Stimulated activated naive CD8-positive, alpha-beta T cell treated with anti-CD3 and anti-CD28 coated beads, Interleukin-15, Interleukin-2, amounts not matched to agents 100 U/mL and 50 U/mL, for 24 hours (primary cell): ENCODE measurements around the gene SETD3.
A peak's percentile ranks its signal among the peaks of the same experiment; 100 is the strongest.

Experiments
- ATAC-seq: fragments of 150-1000 bp; cut with Tn5 transposase; one replicate; pipeline ENCODE4 v1.10.0; 2021
- DNase-seq: peaks from one replicate; pipeline ENCODE4 v3.0.0; 2021

The SETD3 gene

DNA sequence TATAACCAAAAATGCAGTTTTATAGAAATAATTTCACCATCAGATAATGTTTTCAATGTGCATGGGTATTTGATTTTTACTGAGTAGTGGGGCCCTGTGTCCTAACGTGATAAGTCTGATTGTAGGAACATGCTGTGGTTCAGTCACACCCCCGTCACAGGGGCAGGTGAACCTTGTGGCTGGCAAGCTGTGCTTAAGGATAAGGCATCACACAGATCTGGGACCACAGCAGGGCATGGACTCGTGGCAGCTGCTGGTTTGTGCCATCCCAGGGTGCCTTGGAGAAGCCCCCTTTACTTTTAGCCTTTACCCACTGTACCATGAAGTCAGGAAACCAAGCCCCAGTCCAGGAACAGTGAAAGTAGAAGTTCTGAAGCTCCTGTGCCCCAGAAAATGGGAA is 17.2 kb upstream of the SETD3 start:
- ATAC-seq, result no peak
- no peak for DNase-seq

DNA sequence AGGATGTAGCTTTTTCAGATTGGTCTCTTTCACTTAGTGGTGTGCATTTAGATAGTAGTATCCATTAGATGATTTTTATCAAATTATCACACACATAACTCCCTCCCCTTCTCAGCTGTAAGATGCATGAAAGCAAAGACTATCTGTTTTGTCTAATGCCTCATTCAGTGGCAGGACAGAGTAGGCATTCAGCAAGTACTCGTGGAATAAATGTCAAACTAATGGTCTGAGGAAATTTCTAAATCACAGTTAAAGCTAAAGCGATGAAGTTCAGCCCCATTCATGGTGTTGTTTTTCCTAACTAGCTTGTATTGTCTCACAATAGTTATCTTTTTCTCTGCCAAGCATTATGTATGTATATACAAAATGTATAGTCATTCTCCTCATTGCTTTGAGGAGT is 16.7 kb upstream of the SETD3 start:
- no peak for ATAC-seq
- no peak for DNase-seq

DNA sequence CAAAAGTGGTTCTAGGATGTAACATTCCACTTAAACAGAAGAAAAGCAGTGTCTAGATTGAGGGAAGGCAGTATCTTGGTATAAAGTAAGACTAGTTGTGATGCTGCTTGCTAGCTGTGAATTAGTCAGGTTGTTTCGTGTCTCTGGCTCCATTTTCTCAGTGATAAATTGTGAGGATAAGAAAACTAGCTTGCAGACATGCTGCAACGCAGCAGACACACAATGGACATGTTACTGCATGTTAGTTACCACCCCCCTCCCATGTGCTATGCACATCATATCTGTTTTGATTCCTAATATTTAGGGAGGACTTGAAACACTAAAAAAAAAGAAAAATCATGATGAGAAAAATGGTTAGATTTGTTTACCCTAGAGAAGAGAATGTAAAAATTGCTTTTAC is 3.4 kb upstream of the SETD3 start:
- ATAC-seq (no peak), DNase-seq (no peak)

DNA sequence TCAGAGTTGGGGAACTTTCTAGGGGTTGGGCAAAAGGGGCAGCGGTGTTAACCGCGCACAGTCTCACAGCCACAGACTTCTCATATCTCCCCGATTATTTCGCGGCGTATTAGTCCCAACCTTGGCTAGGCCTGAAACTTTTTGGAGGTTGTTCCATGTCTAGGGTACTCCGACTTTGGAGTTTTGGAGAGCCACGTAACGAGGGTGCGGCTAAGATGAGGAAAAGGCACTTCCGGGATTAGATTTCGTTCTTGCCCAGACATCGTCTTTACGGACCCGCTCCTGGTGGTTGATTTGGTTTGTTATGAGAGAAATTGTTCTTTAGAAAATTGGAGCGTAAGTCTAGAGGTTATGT is 1.1 kb upstream of the SETD3 start:
- DNase-seq, result peak; percentile 26
- ATAC-seq, result no peak

DNA sequence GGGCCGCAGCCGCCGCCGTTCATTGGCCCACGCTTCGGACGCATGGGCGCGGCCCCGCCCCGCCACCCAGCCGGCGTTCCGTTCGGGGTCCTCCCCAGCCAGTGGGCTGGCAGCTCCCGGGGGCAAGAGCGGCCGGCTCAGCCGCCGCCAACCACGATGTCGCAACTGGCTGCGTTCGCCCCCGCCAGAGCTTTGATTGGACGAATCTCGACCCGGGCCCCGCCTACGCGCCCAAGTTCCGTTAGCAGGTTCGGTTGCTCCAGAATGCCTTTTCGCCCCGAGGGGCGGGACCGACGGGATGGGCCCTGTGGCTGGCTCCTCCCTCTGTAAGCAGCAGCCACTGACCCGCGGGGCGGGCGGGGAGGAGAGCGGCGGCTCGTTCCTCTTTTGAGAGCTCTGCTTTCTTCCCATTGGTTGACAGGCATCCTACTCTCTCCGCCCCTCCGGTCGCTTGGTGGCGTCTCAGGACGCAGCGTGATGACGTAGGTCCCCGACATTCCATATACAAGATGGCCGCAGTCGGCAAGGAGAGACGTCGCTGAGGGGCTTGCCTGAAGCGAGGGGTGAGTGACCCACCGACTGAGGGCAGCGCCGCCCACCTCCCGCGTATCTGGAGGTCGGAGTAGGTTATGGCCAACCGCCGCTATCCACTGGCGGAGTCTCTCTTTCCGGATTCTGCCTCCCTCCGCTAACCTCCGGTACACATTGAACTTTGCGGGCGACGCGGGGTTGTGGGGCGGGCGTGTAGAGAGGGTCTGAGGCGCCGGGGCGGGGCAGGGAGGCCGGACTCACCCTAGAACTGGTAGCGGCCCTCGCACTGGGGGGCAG is 472 bp upstream of the SETD3 start, which contains the start of gene CCNK:
Gene CCNK (plus strand): TSS at position 493 of the 828 bp plus-strand sequence. CDS start 11,269 bp downstream, outside the sequence.
- ATAC-seq, result peak; percentile 93
- DNase-seq, result peak; percentile 100

DNA sequence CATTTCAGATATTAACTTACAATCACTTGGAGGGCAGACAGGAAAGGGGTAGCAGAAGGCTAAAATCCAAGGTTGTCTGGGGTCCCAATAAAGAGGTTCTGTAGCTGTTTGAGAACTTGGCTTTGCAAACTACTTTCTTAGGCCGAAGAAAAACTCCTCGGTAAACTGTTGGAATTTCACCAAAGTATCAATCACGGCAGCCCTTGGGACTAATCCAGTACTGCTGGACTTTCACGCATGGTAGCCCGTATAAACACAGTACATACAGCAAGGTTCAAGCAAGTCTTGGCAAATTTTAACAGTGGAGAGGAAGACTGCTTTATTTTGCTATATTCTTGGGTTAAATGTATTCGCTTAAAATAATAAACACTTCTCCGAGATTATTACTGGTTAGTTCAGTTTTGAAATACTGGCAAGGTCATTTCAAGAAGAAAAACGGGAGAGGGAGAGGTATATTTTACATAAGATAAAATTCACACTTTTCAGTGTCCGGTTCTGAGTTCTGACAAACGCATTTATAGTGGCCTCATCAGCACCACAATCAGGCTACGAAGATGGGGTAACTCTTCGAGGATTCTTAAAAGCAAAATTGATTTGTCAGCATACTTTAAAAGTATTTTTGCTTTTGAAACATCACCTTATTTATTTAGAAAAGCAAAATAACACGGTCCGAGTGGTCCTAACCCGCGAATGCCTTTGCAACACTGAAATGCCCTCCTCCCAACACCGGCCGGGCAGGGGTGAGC is 1.3 kb downstream of the SETD3 start:
- ATAC-seq, result no peak
- DNase-seq, result no peak

DNA sequence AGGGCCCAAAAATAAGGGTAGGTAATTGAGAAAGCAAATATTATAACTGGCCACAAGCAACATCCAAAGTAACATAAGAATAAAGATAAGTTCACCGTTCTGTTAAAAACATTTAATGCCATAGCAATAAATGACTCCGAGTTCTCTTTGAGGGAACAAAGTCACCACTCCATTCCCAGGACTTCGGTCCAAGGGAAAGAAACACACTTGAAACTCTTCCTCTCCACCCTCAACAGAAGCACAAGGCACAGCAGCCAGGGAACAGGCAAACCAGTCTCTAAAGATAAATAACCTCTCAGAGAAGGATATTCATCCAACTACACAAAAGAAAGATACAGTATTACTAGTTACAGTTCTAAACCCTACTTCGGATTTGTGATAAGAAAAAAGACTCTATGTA is 2.5 kb downstream of the SETD3 start:
- no peak for ATAC-seq
- no peak for DNase-seq

DNA sequence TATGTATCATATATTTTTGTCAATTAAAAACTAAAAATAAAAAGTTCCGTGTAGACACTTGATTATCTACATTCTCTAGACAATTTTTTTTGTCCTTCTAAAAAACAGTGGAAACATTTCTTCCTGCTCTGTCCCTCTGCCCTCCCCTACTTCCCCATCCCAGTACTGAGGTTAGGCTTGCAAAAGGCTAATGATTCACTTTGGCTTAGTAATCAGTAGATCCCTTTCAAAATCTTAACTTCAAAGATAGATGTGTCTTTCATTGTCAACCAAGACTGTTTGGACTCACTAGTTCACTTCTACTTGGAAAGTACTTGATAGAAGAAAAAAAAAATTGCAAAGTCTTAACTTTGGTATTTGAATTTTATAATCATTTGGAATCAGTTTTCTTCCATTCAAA is 3.8 kb downstream of the SETD3 start:
- DNase-seq, result no peak
- ATAC-seq, result no peak

DNA sequence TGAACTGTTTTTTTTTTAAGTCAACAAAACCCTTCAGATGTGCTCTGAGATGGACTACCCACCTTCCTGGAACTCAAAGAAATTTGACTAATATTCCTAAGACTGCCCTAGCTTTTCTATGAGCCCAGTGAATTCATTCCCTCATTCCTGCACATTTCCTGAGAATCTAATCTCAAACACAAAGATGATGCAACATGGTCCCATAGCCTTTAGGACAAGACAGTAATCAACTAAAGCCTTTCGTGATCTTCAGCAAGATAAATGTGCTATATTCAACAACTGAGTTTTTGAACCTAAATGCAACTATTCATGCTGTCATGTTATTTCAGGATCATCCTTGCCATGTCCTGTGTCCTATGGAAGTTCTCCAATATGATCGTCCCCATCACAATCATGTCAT is 5.0 kb downstream of the SETD3 start:
- DNase-seq (no peak), ATAC-seq (no peak)

DNA sequence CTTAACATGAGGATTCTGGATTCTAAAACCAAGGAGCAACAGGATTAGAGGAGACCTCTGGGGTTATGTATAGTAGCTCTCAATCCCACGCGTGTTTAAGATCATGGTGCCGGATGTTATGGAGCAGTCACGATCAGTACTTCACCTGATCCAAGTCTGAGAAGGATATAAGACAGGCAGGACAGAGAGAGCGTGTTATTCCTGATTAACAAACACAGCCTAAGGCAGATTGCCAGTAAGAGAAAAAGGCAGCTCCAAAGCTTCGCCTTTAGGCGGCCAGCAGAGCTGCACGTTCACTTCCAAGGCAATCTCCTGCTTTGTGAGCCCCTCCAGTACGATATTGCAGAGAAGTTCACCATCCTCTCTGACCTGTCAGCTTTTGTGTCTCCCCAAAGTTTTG is 5.5 kb downstream of the SETD3 start:
- ATAC-seq (no peak), DNase-seq (no peak)

DNA sequence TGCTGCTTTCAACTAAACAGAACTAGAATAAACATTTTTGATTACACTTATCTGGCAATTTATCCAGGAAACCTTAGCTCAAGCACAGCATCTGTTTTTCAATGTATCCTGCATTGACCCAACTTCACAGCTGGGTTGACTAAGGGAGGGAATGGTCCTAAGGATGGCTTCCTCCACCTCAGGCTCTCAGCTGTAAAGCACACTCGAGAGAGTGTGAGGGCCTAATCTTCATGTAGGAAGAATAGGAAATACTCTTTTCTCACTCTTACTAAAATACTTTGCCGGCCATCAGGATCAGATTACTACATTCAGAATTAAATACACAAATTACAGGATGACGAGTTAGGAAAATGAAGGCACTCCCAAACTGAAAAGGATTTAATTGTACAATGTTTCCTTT is 7.2 kb downstream of the SETD3 start:
- ATAC-seq (no peak), DNase-seq (no peak)

DNA sequence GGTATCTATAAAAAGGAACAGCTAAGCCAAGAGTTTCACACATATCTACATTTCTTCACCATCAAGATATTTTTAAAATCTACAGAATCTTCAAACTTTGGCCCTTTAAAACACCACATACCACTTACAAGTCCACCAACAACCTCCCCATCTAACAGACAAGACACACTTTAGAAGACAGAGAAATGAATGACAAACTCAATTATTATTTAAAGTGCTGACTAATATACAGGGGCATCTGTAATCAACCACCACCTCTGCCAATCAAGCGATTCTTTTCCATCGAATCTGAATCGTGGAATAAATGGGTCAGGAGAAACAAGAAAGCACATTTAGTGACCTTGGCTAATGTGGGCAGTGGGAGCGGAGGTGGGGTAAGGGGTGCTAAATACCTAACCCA is 7.7 kb downstream of the SETD3 start:
- ATAC-seq, result no peak

DNA sequence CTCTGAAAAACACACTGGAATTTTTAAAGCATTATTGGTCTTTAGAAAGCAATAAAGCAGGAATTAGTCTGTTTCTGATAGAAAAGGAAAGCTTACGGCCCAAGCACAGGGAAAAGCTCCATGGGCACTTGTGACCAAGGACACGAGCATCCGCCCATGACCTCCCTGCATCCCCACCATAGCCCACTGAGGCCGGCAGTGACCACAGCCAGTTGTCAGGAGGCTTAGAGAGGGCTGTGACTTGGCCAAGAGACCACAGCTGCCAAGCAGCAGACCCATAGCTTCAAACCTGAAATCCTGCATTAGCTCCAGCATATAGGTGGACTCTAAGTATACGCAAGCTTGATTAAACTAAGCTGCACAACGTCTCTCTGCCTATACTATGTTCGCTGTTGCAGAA is 8.9 kb downstream of the SETD3 start:
- no peak for ATAC-seq

More for the DNA sequence above, 7.7 kb downstream of the SETD3 start:
- DNase-seq, result no peak

DNA sequence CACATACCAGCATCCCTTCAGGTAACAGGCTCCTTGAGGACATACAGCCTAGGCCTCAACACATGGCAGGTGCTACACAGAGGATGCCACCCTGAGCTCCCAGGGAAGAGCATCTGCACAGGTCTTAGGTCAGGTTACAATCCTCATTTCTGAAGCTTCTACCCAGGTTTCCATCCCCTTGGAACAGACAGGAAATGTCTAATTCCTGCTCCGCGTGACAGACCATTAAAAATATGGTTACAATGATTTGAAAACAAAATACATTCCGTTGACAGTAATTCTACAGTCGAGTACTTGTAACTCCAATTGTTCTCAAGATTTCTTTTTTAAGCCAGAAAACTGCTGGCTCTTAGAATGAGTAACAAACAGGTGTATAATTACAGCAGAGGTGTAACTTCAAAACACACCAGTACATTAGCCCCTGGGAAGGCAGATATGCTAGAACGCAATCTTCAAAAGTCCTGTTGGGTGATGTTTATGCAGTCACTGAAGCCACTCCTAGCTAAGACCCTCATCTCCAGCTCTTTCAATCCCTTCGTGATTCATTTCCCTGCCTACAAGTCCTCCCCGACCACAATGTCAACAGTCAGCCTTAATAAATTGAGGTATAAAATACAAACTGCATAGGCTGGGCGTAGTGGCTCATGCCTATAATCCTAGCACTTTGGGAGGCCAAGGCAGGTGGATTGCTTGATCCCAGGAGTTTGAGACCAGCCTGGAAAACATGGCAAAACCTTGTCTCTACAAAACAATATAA is 11.6 kb downstream of the SETD3 start:
- DNase-seq, result no peak
- ATAC-seq, result no peak

More for the DNA sequence above, 8.9 kb downstream of the SETD3 start:
- DNase-seq, result no peak

DNA sequence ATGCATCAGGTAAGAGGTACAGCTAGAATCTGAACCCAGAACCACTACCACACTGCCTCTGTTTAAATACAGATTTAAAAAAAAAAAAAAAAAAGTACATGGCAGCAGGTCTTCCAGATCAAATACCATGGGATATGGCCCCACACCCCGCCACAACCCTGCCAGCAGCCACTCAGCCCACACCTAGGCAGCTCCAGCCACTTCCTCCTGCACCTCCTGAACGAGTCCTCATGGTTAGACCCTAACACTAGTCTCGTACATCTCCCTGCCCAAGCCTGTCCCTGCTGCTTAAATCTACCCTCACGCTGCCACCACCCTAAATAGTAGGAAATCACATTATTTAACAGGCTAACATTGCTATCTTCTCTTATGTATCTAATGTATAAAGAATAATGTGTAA is 12.6 kb downstream of the SETD3 start:
- DNase-seq (no peak), ATAC-seq (no peak)

DNA sequence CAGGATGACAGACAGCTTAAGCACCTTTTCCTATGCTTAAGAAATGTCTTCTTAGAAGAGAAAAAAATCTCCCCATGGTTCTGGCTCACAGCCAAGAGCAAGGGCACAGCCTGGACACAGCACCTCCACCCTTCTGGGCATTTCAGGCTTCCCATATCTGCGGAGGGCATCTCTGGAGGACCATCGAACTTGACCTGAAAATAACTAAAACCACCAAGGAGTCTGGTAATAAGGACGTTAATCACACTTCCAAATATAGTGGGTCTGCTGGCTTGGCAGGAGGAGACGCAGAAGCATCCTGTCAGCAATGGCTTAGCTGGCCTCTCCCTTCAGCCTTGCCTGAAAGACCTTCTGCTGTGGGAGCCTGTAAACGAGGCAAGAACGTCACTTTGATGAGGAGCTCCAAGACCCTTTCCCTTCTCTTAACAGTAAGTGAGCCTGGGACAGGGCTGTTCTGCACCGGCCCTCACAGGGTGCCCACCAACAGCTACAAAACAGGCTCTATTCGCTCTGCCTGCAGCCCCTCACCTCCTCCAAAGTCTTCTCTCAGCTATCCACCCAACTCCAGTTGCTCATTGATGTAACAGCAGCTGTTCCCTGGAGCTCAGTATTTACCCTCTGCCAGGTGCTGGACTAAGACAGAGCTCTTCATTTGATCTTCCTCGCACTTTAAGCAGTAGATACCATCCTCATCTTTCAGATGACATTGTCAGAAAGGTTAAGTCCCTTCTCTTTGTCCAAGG is 13.2 kb downstream of the SETD3 start:
- DNase-seq, result no peak
- ATAC-seq, result no peak

DNA sequence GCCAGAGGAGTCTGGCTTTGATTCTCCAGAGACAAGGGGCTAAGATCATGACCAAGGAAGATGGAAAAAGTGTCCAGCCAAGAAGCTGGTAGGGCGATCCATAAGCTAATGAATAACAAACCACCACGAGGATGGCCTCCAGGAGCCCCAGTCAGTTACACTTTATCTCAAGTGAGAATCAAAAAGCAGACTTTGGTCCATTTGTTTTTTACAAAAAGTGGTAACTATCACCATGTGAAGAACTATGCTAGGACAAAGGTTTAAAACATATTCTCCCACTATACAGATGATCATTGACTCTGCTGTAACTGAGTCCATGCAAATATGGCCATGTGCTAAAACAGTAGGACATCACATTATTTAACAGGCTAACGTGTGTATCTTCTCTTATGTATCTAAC is 13.9 kb downstream of the SETD3 start:
- DNase-seq, result no peak
- ATAC-seq, result no peak

DNA sequence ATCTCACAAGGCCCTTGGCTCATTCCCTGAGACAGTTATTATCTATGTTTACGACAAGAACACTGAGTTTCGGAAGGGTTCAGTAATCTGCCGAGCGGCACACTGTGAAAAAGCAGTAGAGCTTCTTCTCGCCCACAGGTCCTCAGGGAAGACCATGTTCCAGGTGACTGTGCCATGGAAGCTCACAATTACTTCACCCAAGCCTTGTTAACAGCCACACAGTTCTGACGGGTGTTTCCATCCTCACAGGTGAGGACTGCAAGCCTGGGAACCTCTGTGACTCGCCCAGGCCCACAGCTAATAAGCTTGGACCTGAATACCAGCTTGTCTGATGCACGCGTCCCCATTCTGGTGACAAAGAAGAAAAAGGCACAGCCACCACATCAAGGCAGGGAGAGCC is 15.4 kb downstream of the SETD3 start:
- DNase-seq, result no peak
- ATAC-seq, result no peak

DNA sequence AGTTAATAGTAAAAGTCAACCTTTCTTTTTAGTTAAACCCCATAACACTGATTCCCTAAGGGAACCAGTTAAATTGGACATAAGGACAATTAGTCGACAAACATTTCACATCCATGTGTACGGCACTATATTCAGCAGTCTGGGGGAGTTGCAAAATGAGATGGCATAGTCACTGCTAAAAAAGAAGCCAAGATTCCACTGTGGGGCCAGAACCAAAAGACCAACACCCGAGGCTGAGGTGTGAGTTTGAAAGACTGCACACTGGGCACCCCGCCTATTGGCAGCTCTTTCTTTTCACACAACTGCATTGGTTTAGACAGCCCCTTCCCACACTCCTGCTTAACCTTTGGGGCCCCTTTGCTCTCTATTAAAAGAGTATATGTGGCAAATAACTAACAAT is 16.7 kb downstream of the SETD3 start:
- no peak for DNase-seq
- ATAC-seq, result no peak

DNA sequence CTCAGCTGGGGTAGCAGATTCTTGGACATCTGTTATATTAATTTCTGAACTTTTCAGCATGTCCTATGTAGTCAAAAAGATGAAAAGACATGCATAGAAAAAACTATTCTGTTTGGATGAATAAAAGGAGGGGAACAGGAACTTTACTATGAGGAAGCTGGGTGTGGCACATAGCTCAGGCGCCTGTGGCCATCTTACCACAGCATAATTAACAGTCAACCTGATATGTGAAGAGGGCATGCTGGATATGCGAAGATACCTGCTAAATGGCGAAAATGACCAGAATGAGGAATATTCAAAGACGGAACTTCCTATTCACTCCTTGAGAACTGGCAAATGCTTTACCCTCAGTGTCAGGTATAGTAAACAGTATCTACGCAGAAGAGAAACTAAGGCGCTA is 18.4 kb downstream of the SETD3 start:
- no peak for ATAC-seq

DNA sequence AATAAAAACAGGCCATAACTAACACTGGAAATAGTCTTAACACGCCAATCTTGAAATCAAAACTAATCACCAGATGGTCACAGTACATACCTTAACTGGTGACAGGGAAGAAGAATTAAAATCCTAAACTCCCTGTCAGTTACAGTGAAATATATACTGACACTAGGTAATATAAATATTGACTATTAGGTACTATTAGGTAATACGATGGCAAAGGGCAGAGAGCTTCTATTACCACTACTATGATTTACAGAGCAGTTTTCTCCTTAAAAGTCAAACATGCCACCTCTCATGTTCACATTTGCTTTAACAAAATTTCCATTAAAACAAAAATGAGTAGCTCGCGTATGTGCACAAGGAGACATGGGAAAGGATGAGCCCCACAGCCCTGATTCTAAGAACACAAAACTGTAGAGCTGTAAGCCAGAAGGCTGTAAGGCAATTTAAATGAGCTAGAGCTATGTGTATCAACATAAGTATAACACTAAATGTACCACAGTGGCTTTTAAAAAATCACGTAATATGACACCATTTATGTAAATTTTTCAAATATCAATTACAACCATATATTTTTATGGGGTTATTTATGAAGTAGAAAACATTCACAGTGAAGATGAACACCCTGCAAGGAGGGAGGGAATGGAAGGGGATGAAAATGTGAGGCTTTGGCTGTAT is 19.1 kb downstream of the SETD3 start:
- ATAC-seq (no peak), DNase-seq (no peak)

More for the DNA sequence above, 18.4 kb downstream of the SETD3 start:
- no peak for DNase-seq

DNA sequence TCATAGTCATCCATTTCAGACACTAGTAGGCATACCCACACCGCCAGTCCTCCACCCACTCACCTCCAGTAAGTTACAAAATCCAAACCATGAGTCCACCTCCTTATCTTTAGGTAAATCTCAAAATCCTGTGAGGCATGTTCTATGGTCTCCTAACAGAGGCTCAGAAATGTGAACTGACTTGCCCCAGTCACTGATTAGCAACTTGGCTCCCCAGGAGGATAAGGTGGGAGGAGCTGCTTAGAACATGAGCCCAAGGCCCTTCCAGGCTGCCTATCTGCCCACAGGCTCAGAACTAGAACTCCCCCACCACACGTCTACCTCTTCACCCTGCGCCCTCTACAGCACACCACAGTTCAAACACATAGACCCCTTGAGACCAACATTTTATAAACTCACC is 19.9 kb downstream of the SETD3 start:
- no peak for ATAC-seq
- DNase-seq, result no peak
